GM23338 (cell line): ENCODE measurements around the gene DNAH6.

Experiments used
- TF ChIP-seq, protein P1 (sequence below), 2 experiments: fragments of 200-600 bp in 1 of 2; sonication (generic) in 1 of 2; conservative IDR thresholded peaks; 2 replicates each; pipeline versions ENCODE4 v1.5.1 to v1.6.1; 2016 to 2017; ENCODE audit warnings: antibody characterized with exemption in 2 of 2, low read depth in 2 of 2, mild to moderate bottlenecking in 2 of 2, moderate library complexity in 1 of 2
- TF ChIP-seq, protein P2 (sequence below): IDR thresholded peaks from one replicate; pipeline ENCODE4 v1.6.1; 2018; ENCODE audit warnings: antibody characterized with exemption; ENCODE audit not compliant: unreplicated experiment

DNA sequence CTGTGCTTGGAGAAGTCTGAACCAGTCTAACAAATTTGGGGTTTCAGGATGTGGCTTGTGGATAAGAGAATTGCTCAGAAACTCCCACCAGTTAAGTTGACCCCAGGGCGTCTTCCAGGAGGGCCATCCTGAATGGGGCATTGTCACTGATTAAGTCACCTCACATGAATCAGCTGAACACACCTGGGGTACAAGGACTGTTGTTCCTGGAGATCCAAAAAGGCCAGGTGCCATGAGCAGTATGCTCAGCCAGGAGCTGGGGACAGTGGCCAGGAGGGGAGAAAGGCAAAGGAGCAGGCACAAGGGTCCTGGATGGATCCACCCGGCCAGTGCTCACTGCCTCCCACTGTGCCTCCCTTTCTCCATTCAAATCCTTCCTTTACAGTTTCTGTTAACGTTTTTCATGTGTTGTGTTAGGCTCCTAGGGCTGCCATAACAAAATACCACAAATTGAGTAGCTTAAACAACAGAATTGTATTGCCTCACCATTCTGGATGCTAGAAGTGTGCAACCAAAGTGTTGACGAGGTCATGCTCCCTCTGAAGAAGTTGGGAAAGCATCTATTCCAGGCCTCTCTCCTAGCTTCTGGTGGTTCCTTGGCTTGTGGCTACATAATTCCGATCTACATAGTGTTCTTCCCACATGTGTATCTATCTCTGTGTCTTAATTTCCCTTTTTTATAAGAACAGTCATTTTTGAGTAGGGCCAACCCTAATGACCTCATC, 331.2 kb downstream of the DNAH6 start:
- TF ChIP-seq, protein P1, sequence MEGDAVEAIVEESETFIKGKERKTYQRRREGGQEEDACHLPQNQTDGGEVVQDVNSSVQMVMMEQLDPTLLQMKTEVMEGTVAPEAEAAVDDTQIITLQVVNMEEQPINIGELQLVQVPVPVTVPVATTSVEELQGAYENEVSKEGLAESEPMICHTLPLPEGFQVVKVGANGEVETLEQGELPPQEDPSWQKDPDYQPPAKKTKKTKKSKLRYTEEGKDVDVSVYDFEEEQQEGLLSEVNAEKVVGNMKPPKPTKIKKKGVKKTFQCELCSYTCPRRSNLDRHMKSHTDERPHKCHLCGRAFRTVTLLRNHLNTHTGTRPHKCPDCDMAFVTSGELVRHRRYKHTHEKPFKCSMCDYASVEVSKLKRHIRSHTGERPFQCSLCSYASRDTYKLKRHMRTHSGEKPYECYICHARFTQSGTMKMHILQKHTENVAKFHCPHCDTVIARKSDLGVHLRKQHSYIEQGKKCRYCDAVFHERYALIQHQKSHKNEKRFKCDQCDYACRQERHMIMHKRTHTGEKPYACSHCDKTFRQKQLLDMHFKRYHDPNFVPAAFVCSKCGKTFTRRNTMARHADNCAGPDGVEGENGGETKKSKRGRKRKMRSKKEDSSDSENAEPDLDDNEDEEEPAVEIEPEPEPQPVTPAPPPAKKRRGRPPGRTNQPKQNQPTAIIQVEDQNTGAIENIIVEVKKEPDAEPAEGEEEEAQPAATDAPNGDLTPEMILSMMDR (conservative IDR thresholded peaks at IDR 0.05; ENCODE audit: low read depth in 2 of 2), result no peak
- TF ChIP-seq, protein P2, sequence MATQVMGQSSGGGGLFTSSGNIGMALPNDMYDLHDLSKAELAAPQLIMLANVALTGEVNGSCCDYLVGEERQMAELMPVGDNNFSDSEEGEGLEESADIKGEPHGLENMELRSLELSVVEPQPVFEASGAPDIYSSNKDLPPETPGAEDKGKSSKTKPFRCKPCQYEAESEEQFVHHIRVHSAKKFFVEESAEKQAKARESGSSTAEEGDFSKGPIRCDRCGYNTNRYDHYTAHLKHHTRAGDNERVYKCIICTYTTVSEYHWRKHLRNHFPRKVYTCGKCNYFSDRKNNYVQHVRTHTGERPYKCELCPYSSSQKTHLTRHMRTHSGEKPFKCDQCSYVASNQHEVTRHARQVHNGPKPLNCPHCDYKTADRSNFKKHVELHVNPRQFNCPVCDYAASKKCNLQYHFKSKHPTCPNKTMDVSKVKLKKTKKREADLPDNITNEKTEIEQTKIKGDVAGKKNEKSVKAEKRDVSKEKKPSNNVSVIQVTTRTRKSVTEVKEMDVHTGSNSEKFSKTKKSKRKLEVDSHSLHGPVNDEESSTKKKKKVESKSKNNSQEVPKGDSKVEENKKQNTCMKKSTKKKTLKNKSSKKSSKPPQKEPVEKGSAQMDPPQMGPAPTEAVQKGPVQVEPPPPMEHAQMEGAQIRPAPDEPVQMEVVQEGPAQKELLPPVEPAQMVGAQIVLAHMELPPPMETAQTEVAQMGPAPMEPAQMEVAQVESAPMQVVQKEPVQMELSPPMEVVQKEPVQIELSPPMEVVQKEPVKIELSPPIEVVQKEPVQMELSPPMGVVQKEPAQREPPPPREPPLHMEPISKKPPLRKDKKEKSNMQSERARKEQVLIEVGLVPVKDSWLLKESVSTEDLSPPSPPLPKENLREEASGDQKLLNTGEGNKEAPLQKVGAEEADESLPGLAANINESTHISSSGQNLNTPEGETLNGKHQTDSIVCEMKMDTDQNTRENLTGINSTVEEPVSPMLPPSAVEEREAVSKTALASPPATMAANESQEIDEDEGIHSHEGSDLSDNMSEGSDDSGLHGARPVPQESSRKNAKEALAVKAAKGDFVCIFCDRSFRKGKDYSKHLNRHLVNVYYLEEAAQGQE, result no peak
